NCI-H345 treated with DMSO at 0.1 percent for 48 hours (cell line): Measurements from ENCODE around the gene CDC25B.
"Not testable (repeated sequence)": the region's sequence is repeated elsewhere in the genome, so short reads cannot be mapped to it uniquely, and the experiment has no call there.

Experiments used
- DNase-seq: peaks from one replicate; lab custom pipeline; 2025; ENCODE audit not compliant: unreplicated experiment; lab: John Stamatoyannopoulos, UW

Gene CDC25B

GRCh38 chr20:3784216-3784853 lies 11.8 kb upstream of the CDC25B start:
- no peak for DNase-seq

GRCh38 chr20:3784863-3785239 lies 11.3 kb upstream of the CDC25B start:
- DNase-seq: no peak

- DNase-seq: no peak
These were observed 10.6 kb upstream of the CDC25B start for GRCh38 chr20:3785240-3786125.

- no peak for DNase-seq
These were observed 10.0 kb upstream of the CDC25B start for GRCh38 chr20:3786126-3786484.

- peak; percentile 73 for DNase-seq
These were observed 9.3 kb upstream of the CDC25B start, which contains the start of gene CENPB for GRCh38 chr20:3786665-3787323. Gene CENPB, minus strand, starts transcription at chr20:3786740. Its CDS starts 257 bp downstream, at chr20:3786483.

- DNase-seq: no peak
These were observed 8.6 kb upstream of the CDC25B start for GRCh38 chr20:3787324-3788014.

- DNase-seq: no peak
These were observed 7.4 kb upstream of the CDC25B start for GRCh38 chr20:3788685-3789155.

- not testable (repeated sequence) for DNase-seq
These were observed 6.9 kb upstream of the CDC25B start for GRCh38 chr20:3789201-3789600.

GRCh38 chr20:3794168-3794567 lies 1.9 kb upstream of the CDC25B start:
- DNase-seq: not testable (repeated sequence)

GRCh38 chr20:3794701-3795420 lies 1.2 kb upstream of the CDC25B start:
- no peak for DNase-seq

- no peak for DNase-seq
These were observed 541 bp downstream of the CDC25B start for GRCh38 chr20:3796477-3797225.

GRCh38 chr20:3797226-3797545 lies 1.1 kb downstream of the CDC25B start:
- DNase-seq: no peak

GRCh38 chr20:3797592-3798372 lies 1.7 kb downstream of the CDC25B start:
- DNase-seq: no peak

GRCh38 chr20:3798373-3798768 lies 2.3 kb downstream of the CDC25B start:
- no peak for DNase-seq

- DNase-seq: no peak
These were observed 2.8 kb downstream of the CDC25B start for GRCh38 chr20:3798908-3799248.

GRCh38 chr20:3800256-3800877 lies 4.3 kb downstream of the CDC25B start:
- DNase-seq: no peak

- no peak for DNase-seq
These were observed 4.8 kb downstream of the CDC25B start for GRCh38 chr20:3800878-3801260.

GRCh38 chr20:3801299-3801698 lies 5.2 kb downstream of the CDC25B start:
- DNase-seq: no peak

GRCh38 chr20:3801846-3802245 lies 5.7 kb downstream of the CDC25B start:
- no peak for DNase-seq
